Measurements from ENCODE around the gene SECISBP2. TPM values are rescaled to one million over a fixed set of nuclear protein-coding genes. Genes with fewer than 3 reads are reported as not detected.
"Not testable (repeated sequence)": the region's sequence is repeated elsewhere in the genome, so short reads cannot be mapped to it uniquely, and the experiment has no call there.

The SECISBP2 gene
- total and polyA plus RNA-seq, 5 experiments from 2014 or later = 19.6 to 112 (median 27.9) TPM

GRCh38 chr9:89339807-89340206 lies 21.5 kb downstream of the SECISBP2 start:
- Mint-ChIP-seq H3K4me1 (peaks cover 2 to 23% (median 8%) of the 10 kb centered on the region in 4 donors), H3K9me3 (peaks cover 0 to 2% (median 0%) of the 10 kb centered on the region in 9 donors), H3K4me3 (no peak overlapping the region), H3K36me3 (peaks cover 24 to 98% (median 44%) of the 10 kb centered on the region in 3 donors), H3K27ac (peak overlapping the region in 2 of 10 donors; percentile 2 to 24), H3K27me3 (no peaks in the 10 kb centered on the region)
- ATAC-seq = no peak
- POLR2A ChIA-PET = no interaction called here
- DNase-seq = no peak

GRCh38 chr9:89340332-89340731 lies 22.0 kb downstream of the SECISBP2 start:
- Mint-ChIP-seq H3K4me1 (peaks cover 2 to 23% (median 10%) of the 10 kb centered on the region in 4 donors), H3K36me3 (peaks cover 24 to 99% (median 45%) of the 10 kb centered on the region in 3 donors), H3K9me3 (peaks cover 0 to 2% (median 0%) of the 10 kb centered on the region in 9 donors), H3K4me3 (no peak overlapping the region), H3K27me3 (no peaks in the 10 kb centered on the region), H3K27ac (peak overlapping the region in 5 of 10 donors; percentile 2 to 54 (median 33))
- no peak for DNase-seq
- ATAC-seq = no peak
- POLR2A ChIA-PET = no interaction called here

- POLR2A ChIA-PET = no interaction called here
Measured at GRCh38 chr9:89342213-89342612, 23.9 kb downstream of the SECISBP2 start.

GRCh38 chr9:89342948-89343347 lies 24.6 kb downstream of the SECISBP2 start:
- no peak overlapping the region for H3K4me3 Mint-ChIP-seq
- peaks cover 24 to 99% (median 49%) of the 10 kb centered on the region in 3 donors for H3K36me3 Mint-ChIP-seq
- DNase-seq = no peak
- peak overlapping the region in 1 of 10 donors; percentile 35 for H3K27ac Mint-ChIP-seq
- POLR2A ChIA-PET = interaction anchor here (1.1 kb wide), 1 partner anchor 33 kb away, joined by 3 read pairs; no protein-coding TSS in a partner anchor
- H3K9me3 Mint-ChIP-seq = peaks cover 0 to 2% (median 0%) of the 10 kb centered on the region in 9 donors
- peaks cover 2 to 23% (median 12%) of the 10 kb centered on the region in 4 donors for H3K4me1 Mint-ChIP-seq
- no peaks in the 10 kb centered on the region for H3K27me3 Mint-ChIP-seq
- no peak for ATAC-seq

More at GRCh38 chr9:89342213-89342612, 23.9 kb downstream of the SECISBP2 start:
- DNase-seq = no peak
- Mint-ChIP-seq H3K27ac (peak overlapping the region in 1 of 10 donors; percentile 59), H3K4me1 (peaks cover 2 to 29% (median 14%) of the 10 kb centered on the region in 4 donors), H3K4me3 (no peak overlapping the region), H3K27me3 (no peaks in the 10 kb centered on the region), H3K36me3 (peaks cover 24 to 100% (median 49%) of the 10 kb centered on the region in 3 donors), H3K9me3 (peaks cover 0 to 2% (median 0%) of the 10 kb centered on the region in 9 donors)
- no peak for ATAC-seq

GRCh38 chr9:89343812-89344211 lies 25.5 kb downstream of the SECISBP2 start:
- H3K9me3 Mint-ChIP-seq, ATAC-seq, DNase-seq, H3K27me3 Mint-ChIP-seq, H3K4me3 Mint-ChIP-seq: not testable (repeated sequence)
- H3K36me3 Mint-ChIP-seq = peaks cover 24 to 99% (median 47%) of the 10 kb centered on the region in 3 donors
- H3K4me1 Mint-ChIP-seq = peaks cover 0 to 23% (median 11%) of the 10 kb centered on the region in 4 donors
- POLR2A ChIA-PET = interaction anchor here (0.5 to 1.1 kb wide), 2 partner anchors 9 to 34 kb away, joined by 3 to 4 read pairs; no protein-coding TSS in a partner anchor
- H3K27ac Mint-ChIP-seq = peak overlapping the region in 1 of 10 donors; percentile 63

GRCh38 chr9:89345476-89345875 lies 27.2 kb downstream of the SECISBP2 start:
- no peaks in the 10 kb centered on the region for H3K27me3 Mint-ChIP-seq
- ATAC-seq (no peak), DNase-seq (no peak)
- H3K4me3 Mint-ChIP-seq = no peak overlapping the region
- peaks cover 0 to 2% (median 0%) of the 10 kb centered on the region in 9 donors for H3K9me3 Mint-ChIP-seq
- peaks cover 0 to 23% (median 12%) of the 10 kb centered on the region in 4 donors for H3K4me1 Mint-ChIP-seq
- H3K27ac Mint-ChIP-seq = peak overlapping the region in 4 of 10 donors; percentile 20 to 65 (median 41)
- peaks cover 21 to 99% (median 51%) of the 10 kb centered on the region in 3 donors for H3K36me3 Mint-ChIP-seq
- POLR2A ChIA-PET = no interaction called here

- ATAC-seq (no peak), DNase-seq (no peak)
- POLR2A ChIA-PET = no interaction called here
- H3K4me1 Mint-ChIP-seq = peaks cover 6 to 25% (median 19%) of the 10 kb centered on the region in 4 donors
- H3K27ac Mint-ChIP-seq = peak overlapping the region in 1 of 10 donors; percentile 55
- H3K36me3 Mint-ChIP-seq = peaks cover 14 to 99% (median 45%) of the 10 kb centered on the region in 3 donors
- no peaks in the 10 kb centered on the region for H3K27me3 Mint-ChIP-seq
- peaks cover 0 to 2% (median 0%) of the 10 kb centered on the region in 9 donors for H3K9me3 Mint-ChIP-seq
- H3K4me3 Mint-ChIP-seq = no peak overlapping the region
Measured at GRCh38 chr9:89346696-89347095, 28.4 kb downstream of the SECISBP2 start.

GRCh38 chr9:89347651-89348050 lies 29.4 kb downstream of the SECISBP2 start:
- Mint-ChIP-seq H3K4me1 (peaks cover 16 to 35% (median 27%) of the 10 kb centered on the region in 4 donors), H3K36me3 (peaks cover 5 to 99% (median 35%) of the 10 kb centered on the region in 3 donors), H3K27ac (peak overlapping the region in 1 of 10 donors; percentile 55), H3K4me3 (no peak overlapping the region), H3K9me3 (no peaks in the 10 kb centered on the region), H3K27me3 (no peaks in the 10 kb centered on the region)
- DNase-seq = no peak
- ATAC-seq = no peak
- POLR2A ChIA-PET = no interaction called here

GRCh38 chr9:89349607-89350006 lies 31.3 kb downstream of the SECISBP2 start:
- DNase-seq (no peak), ATAC-seq (no peak)
- no peak overlapping the region for H3K4me3 Mint-ChIP-seq
- H3K36me3 Mint-ChIP-seq = peaks cover 0 to 99% (median 18%) of the 10 kb centered on the region in 3 donors
- H3K9me3 Mint-ChIP-seq = no peaks in the 10 kb centered on the region
- H3K4me1 Mint-ChIP-seq = peaks cover 21 to 34% (median 29%) of the 10 kb centered on the region in 4 donors
- H3K27me3 Mint-ChIP-seq = no peaks in the 10 kb centered on the region
- POLR2A ChIA-PET = no interaction called here
- peak overlapping the region in 1 of 10 donors; percentile 4 for H3K27ac Mint-ChIP-seq

- H3K9me3 Mint-ChIP-seq = no peaks in the 10 kb centered on the region
- no peak overlapping the region for H3K4me3 Mint-ChIP-seq
- H3K4me1 Mint-ChIP-seq = peaks cover 20 to 31% (median 24%) of the 10 kb centered on the region in 4 donors
- DNase-seq = no peak
- peaks cover 0 to 99% (median 15%) of the 10 kb centered on the region in 3 donors for H3K36me3 Mint-ChIP-seq
- H3K27ac Mint-ChIP-seq = peak overlapping the region in 5 of 10 donors; percentile 27 to 82 (median 41)
- POLR2A ChIA-PET = no interaction called here
- H3K27me3 Mint-ChIP-seq = no peaks in the 10 kb centered on the region
- ATAC-seq = no peak
Measured at GRCh38 chr9:89350988-89351557, 32.8 kb downstream of the SECISBP2 start.

GRCh38 chr9:89351584-89352300 lies 33.4 kb downstream of the SECISBP2 start:
- Mint-ChIP-seq H3K9me3 (no peaks in the 10 kb centered on the region), H3K4me3 (peak overlapping the region in 4 of 10 donors; percentile 8 to 32 (median 25)), H3K27ac (peak overlapping the region; percentile 5 to 88 (median 82)), H3K36me3 (peaks cover 0 to 99% (median 18%) of the 10 kb centered on the region in 3 donors), H3K27me3 (no peaks in the 10 kb centered on the region), H3K4me1 (peaks cover 18 to 31% (median 24%) of the 10 kb centered on the region in 4 donors)
- POLR2A ChIA-PET = no interaction called here
- no peak for DNase-seq
- no peak for ATAC-seq

- Mint-ChIP-seq H3K4me3 (peak overlapping the region in 2 of 10 donors; percentile 32 to 38), H3K4me1 (peaks cover 21 to 31% (median 26%) of the 10 kb centered on the region in 4 donors), H3K27ac (peak overlapping the region; percentile 42 to 87 (median 82)), H3K9me3 (no peaks in the 10 kb centered on the region), H3K36me3 (peaks cover 0 to 99% (median 14%) of the 10 kb centered on the region in 3 donors), H3K27me3 (no peaks in the 10 kb centered on the region)
- DNase-seq (no peak), ATAC-seq (no peak)
- POLR2A ChIA-PET = no interaction called here
Measured at GRCh38 chr9:89352451-89352850, 34.2 kb downstream of the SECISBP2 start.

All from naive thymus-derived CD8-positive, alpha-beta T cell (primary cell).